ENCODE measurements around the gene AKT1. TPM values are rescaled to one million over a fixed set of nuclear protein-coding genes. Genes with fewer than 3 reads are reported as not detected.
A peak's percentile ranks its signal among the peaks of the same experiment; 100 is the strongest.

AKT1 gene
- total and polyA plus RNA-seq, 2 of the 13 experiments (the other 11 are each of a cell fraction or from before 2014, with no cell fraction given) = 96.2 to 116 TPM

GRCh38 chr14:104766863-104767633, 28.5 kb downstream of the AKT1 start (continued):
- peak; percentile 41 for TF ChIP-seq RBM22 (optimal IDR thresholded peaks at IDR 0.05; ENCODE audit: low read length)
- TF ChIP-seq SP2 (CRISPR knock-in tag; IDR thresholded peaks at IDR 0.05) = peak; percentile 63
- no peak for TF ChIP-seq SIX4 (CRISPR knock-in tag; IDR thresholded peaks at IDR 0.05)
- peak; percentile 29; the same call in 1 of the 2 replicates for TF ChIP-seq RXRA (CRISPR knock-in tag; IDR thresholded peaks at IDR 0.05)
- no peak for TF ChIP-seq FIP1L1 (IDR thresholded peaks at IDR 0.05; ENCODE audit: borderline replicate concordance, insufficient read depth, low read depth, low read length)
- 0 out of 2 replicates have a peak, but pooled peaks have one; percentile 14 for TF ChIP-seq ZMYM3 (CRISPR knock-in tag; IDR thresholded peaks at IDR 0.05)
- no peak for TF ChIP-seq ZNF510 (CRISPR knock-in tag; IDR thresholded peaks at IDR 0.05; ENCODE audit: low read depth)
- TF ChIP-seq ZNF121 (CRISPR knock-in tag; IDR thresholded peaks at IDR 0.05) = no peak
- no peak for TF ChIP-seq SRY (CRISPR knock-in tag; IDR thresholded peaks at IDR 0.05)
- peak in 1 of 2 experiments; percentile 6; a peak in 1 of 4 replicates for TF ChIP-seq HMGXB4 (CRISPR knock-in tag; IDR thresholded peaks at IDR 0.05; ENCODE audit: borderline replicate concordance in 1 of 2, low read depth in 1 of 2)
- no peak for TF ChIP-seq XRCC5 (optimal IDR thresholded peaks at IDR 0.05; ENCODE audit: low read length)
- TF ChIP-seq ZSCAN29 (CRISPR knock-in tag; conservative IDR thresholded peaks at IDR 0.05) = no peak
- TF ChIP-seq ZNF367 (CRISPR knock-in tag; IDR thresholded peaks at IDR 0.05; ENCODE audit: borderline replicate concordance) = no peak
- TF ChIP-seq ZNF737 (CRISPR knock-in tag; IDR thresholded peaks at IDR 0.05; ENCODE audit: borderline replicate concordance) = no peak
- TF ChIP-seq ARID4A (CRISPR knock-in tag; IDR thresholded peaks at IDR 0.05; ENCODE audit: borderline replicate concordance) = peak; percentile 66; the same call in 1 of the 2 replicates
- TF ChIP-seq GPN1 (CRISPR knock-in tag; IDR thresholded peaks at IDR 0.05; ENCODE audit: borderline replicate concordance) = no peak
- peak; percentile 92 for TF ChIP-seq ZNF501 (CRISPR knock-in tag; IDR thresholded peaks at IDR 0.05)
- peak; percentile 58; the same call in 1 of the 2 replicates for TF ChIP-seq ARNT2 (CRISPR knock-in tag; IDR thresholded peaks at IDR 0.05; ENCODE audit: low read depth)
- TF ChIP-seq FOXO1 (CRISPR knock-in tag; IDR thresholded peaks at IDR 0.05) = no peak
- TF ChIP-seq ZNF576 (CRISPR knock-in tag; IDR thresholded peaks at IDR 0.05) = no peak
- TF ChIP-seq ZNF792 (CRISPR knock-in tag; IDR thresholded peaks at IDR 0.05) = peak; percentile 69
- no peak; the same call in 1 of the 2 replicates for TF ChIP-seq PHF20 (CRISPR knock-in tag; IDR thresholded peaks at IDR 0.05)
- TF ChIP-seq SAP130 (CRISPR knock-in tag; IDR thresholded peaks at IDR 0.05; ENCODE audit: low read depth) = peak; percentile 95
- TF ChIP-seq NFATC3 (CRISPR knock-in tag; IDR thresholded peaks at IDR 0.05) = no peak
- TF ChIP-seq FOXK1 (CRISPR knock-in tag; IDR thresholded peaks at IDR 0.05; ENCODE audit: borderline replicate concordance, low read depth) = peak; percentile 20; the same call in 1 of the 2 replicates
